ENCODE measurements around the gene MAP3K7CL.
"Not testable (repeated sequence)": the region's sequence is repeated elsewhere in the genome, so short reads cannot be mapped to it uniquely, and the experiment has no call there.

- TF ChIP-seq EZH2 (IDR thresholded peaks at IDR 0.05; ENCODE audit: low read depth, low read length, severe bottlenecking); TAF1 (IDR thresholded peaks at IDR 0.05; ENCODE audit: low read depth, low read length); POLR2AphosphoS5 (IDR thresholded peaks at IDR 0.05; ENCODE audit: low read depth, low read length); ASH2L (IDR thresholded peaks at IDR 0.05; ENCODE audit: low read length); SIN3A (conservative IDR thresholded peaks at IDR 0.05 in 1 of 2, IDR thresholded peaks at IDR 0.05 in 1 of 2; ENCODE audit: low read depth in 1 of 2, low read length in 2 of 2); RXRA (IDR thresholded peaks at IDR 0.05; ENCODE audit: insufficient read depth, low read depth, low read length); CTCF (IDR thresholded peaks at IDR 0.05; ENCODE audit: control extremely low read depth in 1 of 3, insufficient read depth in 1 of 3, low read depth in 1 of 3, low read length in 3 of 3); JUND (IDR thresholded peaks at IDR 0.05; ENCODE audit: low read length); PHF8 (conservative IDR thresholded peaks at IDR 0.05; ENCODE audit: low read depth, low read length); HDAC2 (IDR thresholded peaks at IDR 0.05; ENCODE audit: borderline replicate concordance in 1 of 2, low read depth in 2 of 2, low read length in 2 of 2): not testable (repeated sequence)
Observed at GRCh38 chr21:29167481-29167880, 37.0 kb downstream of the MAP3K7CL start.
